ENCODE results near the gene TMEM135.

DNA sequence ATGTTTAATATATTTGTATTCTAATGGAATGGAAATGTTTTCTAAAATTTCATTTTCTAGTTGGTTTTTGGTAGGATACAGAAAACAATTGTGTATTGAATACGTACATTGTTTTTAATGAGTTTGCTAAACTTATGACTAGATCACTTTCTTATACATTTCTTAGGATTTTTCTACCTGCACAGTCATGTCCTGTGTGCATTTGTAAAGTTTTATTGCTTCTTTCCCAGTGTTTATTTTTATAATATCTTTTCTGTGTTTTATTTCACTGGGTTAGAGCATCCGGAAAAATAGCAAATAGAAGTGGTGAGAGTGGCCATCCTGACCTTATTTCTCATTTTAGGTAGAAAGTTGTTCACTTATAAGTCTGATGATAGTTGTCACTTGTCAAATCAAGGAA, 103.6 kb downstream of the TMEM135 start:
- TF ChIP-seq, protein P1, sequence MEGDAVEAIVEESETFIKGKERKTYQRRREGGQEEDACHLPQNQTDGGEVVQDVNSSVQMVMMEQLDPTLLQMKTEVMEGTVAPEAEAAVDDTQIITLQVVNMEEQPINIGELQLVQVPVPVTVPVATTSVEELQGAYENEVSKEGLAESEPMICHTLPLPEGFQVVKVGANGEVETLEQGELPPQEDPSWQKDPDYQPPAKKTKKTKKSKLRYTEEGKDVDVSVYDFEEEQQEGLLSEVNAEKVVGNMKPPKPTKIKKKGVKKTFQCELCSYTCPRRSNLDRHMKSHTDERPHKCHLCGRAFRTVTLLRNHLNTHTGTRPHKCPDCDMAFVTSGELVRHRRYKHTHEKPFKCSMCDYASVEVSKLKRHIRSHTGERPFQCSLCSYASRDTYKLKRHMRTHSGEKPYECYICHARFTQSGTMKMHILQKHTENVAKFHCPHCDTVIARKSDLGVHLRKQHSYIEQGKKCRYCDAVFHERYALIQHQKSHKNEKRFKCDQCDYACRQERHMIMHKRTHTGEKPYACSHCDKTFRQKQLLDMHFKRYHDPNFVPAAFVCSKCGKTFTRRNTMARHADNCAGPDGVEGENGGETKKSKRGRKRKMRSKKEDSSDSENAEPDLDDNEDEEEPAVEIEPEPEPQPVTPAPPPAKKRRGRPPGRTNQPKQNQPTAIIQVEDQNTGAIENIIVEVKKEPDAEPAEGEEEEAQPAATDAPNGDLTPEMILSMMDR (IDR thresholded peaks at IDR 0.05; ENCODE audit: low read depth, low read length, poor library complexity, severe bottlenecking): no peak
- TF ChIP-seq EZH2phosphoT487 (IDR thresholded peaks at IDR 0.05; ENCODE audit: borderline replicate concordance, low read length): no peak
